GM21576 (cell line): ENCODE measurements around the gene LRRC49.
"Not testable (repeated sequence)": the region's sequence is repeated elsewhere in the genome, so short reads cannot be mapped to it uniquely, and the experiment has no call there.

ENCODE experiments used
- ATAC-seq: cut with Tn5 transposase; IDR thresholded peaks from one replicate; pipeline ENCODE4 v1.9.1; 2021; ENCODE audit warnings: mild to moderate bottlenecking, moderate library complexity; ENCODE audit not compliant: unreplicated experiment

LRRC49 gene

DNA sequence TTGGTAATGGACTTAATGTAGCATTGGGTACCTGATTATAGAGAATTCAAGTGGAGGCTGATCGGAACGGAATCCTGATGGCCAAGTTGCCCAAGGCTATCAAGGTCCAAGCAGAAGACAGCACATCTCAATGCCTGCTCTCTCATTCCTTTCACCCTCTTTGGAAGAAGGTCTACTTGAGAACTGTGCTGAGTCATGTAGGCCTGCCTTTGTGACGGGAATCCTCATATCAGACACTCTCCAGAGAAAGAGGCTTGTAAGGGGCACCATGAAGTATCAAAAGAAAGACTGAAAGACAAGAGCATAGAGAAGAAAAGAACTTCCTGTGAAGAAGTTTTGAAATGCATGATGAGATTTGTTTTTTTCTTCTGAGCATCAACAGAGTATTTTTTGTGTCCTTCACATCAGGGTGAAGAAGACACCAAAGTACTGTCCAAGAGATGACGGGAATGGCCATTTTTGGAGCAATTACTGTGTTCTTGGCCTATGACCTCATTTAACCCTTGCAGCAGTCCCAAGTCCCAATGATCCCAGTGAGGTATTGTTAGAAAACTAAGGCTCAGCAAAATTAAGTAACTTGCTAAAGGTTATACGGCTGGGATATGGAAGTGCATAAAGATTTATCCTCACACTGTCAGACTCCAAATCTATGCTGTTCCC is 25.5 kb upstream of the LRRC49 start:
- no peak for ATAC-seq

DNA sequence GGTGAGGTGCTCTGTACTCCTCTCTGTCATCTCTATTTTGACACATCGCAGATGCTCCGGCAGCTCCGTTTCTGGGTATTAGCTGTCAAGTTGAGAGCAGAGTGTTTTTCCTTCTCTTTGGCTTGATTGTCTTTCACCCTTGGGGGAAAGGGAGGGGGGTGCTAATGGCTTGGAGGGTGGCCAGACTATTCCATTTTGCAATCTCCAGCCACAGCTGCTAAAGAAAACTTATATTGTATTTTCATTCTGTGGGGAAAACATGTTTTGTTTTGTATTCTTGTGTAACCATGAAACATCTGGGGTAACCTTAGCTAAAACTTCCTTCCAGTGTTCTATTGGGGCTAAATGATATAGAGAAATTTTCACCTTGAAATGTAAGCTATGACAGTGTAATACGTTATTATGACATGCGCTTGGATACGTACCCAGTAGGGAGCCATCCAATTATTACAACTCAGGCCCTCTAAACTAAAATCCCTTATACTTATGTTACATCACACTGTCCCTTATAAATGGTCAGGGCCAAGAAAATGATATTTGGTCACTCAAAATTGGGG is 24.6 kb upstream of the LRRC49 start:
- ATAC-seq, result no peak

DNA sequence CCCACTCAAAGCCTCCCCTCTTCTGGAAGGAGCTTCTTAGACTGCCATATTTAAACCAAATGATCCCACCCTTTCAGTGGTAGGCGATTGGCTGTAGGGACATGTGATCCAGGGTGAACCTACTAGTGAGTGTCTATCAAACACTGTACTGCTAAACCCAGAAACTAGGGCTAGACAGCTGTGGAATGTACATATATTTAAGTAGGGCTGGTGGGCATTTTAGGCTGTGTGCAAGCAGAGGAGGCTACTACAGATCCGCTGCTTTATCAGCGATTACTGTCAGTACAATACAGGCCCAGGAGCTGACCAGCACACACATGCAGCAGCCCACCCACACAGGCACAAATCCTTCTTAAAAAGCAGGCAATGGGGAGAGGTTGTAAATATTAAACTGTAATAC is 23.3 kb upstream of the LRRC49 start:
- ATAC-seq, result no peak

DNA sequence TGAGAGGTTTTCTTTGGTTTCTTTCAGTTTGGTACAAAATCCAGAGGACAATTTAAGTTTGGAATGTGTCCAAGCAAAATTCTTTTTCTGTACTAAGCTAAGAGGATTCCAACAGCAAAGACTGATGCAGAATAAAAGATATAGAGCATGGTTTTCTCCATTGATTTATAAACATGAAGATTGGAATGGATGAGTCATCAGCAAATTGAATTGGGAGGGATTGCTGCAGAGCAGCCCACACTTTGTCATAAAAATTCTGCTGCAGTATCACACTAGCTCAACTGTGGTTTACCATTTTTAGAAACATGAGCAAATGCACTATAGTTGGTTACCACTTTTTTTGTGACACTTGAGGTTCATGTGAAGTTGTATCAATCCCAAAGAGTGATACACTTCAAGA is 22.6 kb upstream of the LRRC49 start:
- no peak for ATAC-seq

DNA sequence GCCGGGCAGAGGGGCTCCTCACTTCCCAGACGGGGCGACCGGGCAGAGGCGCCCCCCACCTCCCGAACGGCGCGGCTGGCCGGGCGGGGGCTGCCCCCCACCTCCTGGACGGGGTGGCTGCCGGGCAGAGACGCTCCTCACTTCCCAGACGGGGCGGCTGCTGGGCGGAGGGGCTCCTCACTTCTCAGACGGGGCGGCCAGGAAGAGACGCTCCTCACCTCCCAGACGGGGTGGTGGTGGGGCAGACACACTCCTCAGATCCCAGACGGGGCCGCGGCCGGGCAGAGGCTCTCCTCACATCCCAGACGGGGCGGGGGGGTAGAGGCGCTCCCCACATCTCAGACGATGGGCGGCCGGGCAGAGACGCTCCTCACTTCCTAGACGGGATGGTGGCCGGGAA is 21.1 kb upstream of the LRRC49 start:
- ATAC-seq, result not testable (repeated sequence)

DNA sequence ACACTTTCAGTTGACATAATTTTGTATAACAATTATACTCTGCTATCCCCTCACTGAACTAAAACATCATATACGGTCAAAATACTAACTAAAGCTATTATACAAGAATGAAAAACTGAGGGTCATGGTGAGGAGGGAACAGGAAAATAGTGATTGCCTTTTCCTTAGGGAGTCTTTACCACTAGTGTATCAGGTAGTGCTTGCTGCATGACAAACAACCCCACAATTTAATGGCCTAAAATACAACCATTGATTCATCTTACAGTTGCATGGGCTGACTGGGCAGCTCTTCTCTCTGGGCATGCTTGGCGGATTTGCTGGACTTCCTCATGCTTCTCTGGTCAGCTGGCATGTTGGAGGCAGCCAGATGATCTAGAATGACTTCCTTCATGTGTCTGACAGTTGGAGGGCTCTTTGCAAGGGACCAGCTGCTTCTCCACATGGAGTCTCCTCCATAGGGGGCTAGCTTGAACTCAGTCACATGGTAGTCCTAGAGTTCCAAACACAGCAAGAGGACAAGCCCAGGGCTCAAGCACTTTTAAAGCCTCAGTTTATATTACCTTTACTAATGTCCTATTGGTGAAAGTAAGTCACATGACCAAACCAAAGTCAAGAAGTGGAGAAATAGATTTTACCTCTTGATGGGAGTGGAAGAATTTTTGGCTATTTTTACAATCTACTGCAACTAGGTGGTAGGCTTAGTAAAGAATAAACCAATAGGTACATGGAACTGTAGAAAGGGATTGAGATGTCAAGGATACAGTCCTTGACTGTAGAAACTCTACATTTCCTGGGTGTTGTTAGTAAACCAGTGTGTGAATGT is 19.2 kb upstream of the LRRC49 start:
- no peak for ATAC-seq

DNA sequence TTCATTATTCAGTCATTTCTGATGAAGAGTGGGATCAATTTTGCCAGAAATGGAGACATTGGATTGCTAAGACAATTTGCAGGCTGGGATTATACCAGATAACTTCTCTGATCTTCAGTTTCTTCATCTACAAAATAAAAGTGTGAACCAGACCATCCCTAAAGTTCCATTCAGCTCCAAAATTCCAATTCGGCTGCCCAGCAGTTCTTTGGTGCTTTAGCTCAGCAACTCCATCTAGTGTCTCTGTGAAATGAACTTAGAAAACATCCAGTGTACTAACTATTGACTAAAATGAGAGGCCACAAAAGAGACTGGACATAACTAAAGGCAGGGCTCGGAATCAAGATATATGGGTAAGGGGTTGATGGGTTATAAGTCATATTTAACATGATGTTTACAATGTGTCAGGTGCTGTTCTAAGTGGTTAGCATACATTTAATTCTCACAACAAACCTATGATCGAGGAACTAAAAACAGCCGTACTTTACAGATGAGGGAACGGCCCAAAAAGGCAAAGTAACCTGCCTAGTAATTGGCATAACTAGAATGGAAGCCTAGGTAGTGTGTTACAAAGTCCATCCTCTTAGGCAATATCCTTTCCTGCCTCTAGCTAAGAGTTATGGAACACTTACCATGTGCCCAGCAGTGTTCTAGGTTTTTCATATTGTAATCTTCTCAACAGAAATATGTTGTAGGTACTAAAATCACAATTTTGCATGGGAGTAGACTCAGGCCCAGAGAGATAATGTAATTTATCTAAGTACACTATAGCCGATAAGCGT is 17.4 kb upstream of the LRRC49 start:
- ATAC-seq, result no peak

DNA sequence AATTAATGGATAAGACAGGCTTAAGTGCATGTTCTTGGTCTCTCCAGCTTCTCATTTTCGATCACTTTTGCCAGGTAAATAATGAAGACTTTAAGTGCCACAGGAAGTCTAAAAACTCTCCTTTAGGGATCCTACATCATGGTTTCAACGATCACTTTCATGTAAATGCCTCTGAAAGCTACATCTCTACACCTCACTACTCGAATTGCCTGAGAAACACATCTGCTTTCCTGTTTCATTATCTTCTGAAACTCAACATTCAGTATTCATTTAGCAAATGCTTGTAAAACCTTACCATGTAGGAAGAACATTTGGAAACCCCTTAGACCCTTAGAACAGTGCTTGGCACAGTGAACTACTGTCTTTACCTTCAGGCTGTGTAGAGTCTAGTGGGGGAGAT is 16.6 kb upstream of the LRRC49 start:
- ATAC-seq, result no peak

DNA sequence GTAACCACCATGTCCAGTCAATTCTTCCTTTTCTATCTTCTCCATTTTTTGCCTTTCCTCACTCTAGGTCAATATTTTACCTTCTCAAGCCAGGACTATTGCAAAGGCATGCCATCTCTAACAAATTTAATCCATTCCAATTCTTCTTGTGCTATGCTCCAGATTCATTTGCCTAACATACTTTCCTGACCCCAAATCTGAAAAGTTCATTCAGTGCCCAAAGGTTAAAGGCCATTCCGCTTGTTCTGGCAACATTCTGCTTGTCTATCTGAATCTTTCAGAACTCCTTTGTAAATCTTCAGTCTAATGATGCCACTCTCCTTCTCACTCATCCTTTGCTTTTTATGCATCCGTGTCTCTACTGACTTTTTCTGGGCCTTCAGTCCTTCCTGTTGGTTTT is 15.9 kb upstream of the LRRC49 start:
- no peak for ATAC-seq

DNA sequence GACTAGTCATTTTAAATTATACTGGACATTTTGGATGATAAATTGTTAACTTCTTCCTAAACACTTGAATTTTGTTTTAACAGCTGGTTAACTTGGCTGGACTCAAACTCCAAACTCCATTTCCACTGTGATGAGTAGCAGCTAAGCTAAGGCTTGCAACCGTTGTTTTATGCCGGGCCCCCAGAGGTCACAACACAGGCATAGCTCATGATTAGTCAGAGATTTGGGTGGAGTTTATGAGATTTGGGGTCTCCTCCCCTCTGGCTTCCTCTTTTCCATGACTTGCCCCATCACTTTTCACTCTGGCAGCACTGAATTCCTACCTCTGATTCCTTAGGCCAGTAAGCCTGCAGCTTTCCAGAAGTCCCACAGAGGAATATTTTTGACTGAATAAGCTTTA is 13.2 kb upstream of the LRRC49 start:
- no peak for ATAC-seq

DNA sequence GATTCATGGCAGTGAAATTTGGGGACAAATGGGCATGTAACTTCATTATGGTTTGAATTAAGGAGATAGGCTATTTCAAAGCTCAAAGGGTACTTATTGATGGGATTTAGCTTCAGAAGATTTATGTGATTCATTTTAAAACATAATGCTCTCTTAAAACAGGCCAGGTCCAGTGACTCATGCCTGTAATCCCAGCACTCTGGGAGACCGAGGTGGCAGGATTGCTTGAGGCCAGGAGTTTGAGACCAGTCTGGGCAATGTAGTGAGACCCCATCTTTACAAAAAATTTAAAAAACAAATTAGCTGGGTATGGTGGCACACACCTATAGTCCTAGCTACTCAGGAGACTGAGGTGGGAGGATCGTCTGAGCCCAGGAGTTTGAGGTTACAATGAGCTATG is 11.8 kb upstream of the LRRC49 start:
- no peak for ATAC-seq

DNA sequence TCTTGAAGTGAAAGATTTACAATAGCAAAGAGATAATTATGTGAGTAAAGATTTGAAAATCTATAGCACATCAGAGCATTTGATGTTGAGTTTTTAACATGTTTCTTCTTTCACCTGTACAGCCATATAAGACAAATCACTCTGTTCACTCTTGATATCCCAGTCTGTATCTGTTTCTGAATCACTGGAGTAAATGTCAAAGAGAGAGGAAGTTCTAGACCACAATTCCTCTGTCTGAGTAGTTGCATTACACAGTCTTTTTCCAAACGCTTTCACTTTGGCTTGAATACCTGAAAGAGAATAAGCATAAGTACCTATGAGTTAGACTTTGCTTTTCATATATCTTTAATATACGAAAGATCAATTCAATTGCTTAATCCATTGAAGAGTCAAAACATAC is 10.3 kb upstream of the LRRC49 start:
- ATAC-seq, result no peak

DNA sequence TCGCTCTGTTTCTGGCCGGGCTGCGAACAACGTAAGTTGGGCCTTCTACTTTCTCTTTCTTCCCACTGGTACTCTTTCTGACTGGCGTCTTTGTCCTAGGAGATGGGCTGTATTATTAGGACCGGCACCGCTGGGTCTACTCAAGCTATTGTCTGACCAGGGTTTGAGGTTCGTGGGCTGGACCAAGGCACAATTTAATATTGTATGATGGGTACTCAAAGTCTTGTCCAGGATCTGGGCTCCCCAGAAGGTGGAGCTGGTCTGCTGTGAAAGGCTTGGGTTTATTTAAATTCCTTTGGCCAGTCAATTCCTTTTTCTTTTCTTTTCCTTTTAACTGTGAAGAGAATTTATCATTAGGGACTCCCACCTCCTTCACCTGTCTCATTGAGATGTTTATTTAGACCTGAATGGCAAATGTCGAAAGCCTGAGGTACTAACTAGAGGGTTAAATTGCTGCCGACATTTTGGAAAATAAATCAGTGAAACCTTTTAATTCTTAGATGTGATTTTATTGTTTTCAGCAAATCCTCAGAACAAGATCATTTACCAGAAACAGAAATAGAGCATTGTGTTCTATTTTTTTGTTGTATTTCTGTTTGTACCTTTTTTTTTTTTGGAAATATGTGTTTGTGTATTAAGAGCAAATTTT is 410 bp downstream of the LRRC49 start:
- no peak for ATAC-seq

DNA sequence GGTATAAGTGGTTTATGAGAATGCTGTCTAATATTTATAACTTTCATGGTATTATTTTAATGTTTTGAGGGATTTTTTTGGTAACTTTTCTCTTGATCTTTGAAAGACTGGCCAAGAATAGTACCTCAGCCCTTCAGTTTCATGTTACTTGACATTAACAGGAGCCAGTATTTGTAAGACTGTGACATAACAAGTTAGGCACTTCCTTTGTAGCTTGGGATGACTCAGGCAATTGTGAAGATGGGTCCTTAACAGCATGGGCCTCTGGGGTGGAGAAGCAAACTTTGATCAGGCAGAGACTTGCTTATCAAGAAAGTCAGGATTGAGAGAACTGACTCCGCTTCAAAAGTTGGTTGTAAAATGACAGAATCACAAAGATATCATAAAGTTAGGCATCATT is 9.5 kb downstream of the LRRC49 start:
- ATAC-seq, result no peak

DNA sequence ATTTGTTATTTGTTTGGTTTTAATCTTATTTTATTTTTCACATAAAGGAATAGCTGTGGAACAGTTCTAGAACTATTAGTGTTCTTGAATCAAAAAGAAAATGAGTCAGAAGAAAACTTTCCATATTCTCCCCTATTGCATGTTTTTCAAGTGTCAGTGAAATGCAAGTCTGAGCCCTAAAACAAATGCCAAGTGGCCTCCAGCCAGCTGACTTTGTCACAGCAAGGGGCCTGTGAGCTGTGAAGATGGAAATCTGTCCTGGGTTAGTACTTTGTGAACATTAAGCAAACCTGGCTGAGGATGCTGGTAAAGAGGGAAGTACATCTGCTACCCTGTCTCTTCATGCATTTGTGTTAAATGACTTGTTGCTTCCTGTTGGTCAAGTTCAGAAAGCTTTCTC is 14.2 kb downstream of the LRRC49 start:
- no peak for ATAC-seq

DNA sequence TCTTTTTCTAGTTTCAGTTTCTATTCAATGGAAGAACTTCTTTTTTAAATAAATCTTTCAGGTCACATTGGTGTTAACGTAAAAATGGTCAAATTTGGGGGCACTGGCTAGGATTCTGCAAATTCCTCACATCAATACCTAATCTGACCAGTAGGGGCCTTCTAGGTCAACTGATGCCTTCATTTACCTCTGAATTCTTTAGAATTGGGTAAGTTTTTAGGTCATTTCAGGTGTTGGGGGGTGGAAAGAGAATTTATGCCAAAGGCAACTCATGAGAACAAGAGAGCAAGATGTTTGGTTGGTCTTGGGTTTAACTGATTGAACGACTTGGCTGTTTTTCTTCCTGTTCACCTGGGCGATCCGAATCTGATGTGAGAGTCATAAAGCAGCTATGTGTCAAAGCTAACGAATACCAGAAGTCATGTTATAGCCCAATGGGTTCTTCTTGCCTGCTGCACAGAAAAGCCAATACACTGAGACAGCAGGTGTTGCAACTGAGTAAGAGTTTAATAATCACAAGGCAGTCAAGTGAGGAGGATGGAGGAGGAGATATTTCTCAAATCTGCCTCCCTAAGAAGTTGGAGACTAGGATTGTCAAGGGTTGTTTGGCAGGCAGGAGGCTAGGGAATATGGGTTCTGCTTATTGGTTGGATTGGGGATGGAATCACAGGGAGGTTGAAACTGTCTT is 15.3 kb downstream of the LRRC49 start:
- ATAC-seq, result no peak

DNA sequence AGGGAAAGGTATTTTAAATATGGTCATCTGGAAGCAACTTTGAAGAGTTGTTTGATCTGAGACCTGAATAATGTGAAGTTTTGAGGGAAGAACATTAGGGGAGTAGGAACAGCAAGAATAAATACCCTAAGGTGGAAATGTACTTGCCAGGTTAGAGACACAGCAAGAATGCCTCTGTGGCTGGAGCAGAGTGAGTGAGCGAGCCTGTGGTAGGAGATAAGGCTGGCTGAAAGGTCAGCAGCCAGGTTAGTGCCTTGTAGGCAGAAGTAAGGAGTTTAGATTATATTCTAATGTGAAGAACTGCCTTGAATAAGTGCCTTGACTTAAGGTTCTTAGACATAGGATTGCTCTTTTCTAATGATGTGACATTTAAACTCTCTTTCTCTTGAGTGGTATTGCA is 18.3 kb downstream of the LRRC49 start:
- no peak for ATAC-seq

DNA sequence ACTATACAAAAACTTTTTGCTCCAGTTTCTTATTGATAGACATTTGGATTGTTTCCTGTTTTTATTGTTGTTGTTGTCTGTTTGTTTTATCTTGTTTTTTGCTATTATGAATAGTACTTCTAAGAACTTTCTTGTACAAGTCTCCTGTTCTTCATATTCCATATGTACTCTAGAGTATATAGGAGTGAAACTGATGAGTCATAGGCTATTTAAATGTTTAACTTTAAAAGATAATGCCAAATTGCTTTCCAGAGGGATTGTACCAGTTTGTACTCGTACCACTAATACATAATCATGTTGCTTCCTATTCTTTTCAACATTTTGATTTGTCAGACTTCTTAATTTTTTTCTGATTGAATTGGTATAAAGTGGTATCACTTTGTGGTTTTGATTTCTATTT is 19.6 kb downstream of the LRRC49 start:
- ATAC-seq, result no peak

DNA sequence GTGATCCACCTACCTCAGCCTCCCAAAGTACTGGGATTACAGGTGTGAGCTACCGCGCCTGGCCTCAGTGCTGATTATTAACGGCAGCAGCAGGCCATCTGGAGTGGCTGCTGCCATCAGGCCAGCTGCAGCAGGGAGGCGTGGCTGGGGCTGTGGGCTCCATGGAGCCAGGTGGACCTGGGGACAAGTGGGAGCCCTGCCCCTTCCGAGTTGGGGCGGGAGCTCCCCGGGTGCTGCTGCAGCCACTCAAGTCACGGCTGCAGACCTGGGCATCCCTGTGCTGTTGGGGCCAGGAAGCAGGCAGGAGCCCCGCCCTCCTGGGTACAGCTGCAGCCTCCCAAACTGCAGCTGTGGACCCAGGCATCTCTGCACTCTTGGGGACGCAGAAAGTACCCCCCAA is 23.9 kb downstream of the LRRC49 start:
- no peak for ATAC-seq

DNA sequence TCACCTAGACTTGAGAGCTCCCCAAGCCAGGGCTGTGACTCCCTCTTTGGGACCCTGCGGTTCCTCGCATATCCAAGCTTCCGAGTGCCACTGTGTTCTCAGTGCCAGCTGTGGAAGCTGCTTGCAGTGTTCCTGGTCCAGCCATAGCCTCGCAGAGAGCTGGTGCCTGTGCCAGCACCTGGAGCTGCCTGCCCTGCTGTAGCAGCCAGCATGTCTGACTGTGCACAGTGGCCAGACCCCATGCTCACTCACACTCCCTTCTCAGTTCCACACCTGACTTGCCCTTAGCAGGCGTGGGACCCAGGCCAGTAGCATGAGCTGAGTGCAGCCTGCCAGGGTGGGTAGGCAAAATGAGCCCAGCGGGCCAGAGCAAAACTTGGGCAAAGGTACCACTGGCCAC is 25.3 kb downstream of the LRRC49 start:
- no peak for ATAC-seq
